GM18870 (cell line): ENCODE measurements around the gene LCN15.

Experiments used
- ATAC-seq: cut with Tn5 transposase; IDR thresholded peaks from one replicate; pipeline ENCODE4 v1.9.1; 2021; ENCODE audit warnings: moderate library complexity; ENCODE audit not compliant: unreplicated experiment

Gene LCN15

DNA sequence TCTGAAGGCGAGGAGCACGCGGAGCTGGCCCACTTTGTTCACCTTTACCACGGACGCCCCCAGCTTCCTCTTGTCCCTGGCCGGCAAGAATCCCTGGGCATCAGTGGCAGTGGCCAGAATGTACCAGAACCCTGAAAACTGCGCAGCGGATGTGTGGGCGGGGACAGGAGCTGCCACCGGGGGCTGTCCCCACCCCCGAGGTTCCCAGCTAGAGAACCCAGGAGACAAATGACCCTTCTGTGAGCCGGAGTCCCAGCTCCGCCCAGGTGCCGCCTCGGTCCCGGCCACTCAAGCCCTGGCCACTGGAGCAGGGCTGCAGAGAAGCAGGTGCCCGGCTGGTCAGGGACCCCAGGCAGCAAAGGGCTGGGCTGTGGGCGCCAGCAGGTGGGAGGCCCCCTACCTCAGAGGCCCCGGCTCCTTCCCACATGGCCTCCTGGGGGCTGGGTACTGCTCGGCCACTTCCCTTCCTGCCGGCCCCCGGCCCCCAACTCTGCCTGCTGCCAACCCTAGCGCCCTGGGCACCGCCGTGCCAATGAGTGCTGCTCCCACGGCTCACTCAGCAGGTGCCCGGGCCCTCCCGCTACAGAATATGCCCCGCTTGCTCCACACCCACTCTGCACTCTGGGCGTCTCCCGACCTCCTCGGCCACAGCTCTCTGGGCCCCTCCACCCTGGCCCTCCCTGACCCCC, 22.3 kb downstream of the LCN15 start:
- no peak for ATAC-seq

DNA sequence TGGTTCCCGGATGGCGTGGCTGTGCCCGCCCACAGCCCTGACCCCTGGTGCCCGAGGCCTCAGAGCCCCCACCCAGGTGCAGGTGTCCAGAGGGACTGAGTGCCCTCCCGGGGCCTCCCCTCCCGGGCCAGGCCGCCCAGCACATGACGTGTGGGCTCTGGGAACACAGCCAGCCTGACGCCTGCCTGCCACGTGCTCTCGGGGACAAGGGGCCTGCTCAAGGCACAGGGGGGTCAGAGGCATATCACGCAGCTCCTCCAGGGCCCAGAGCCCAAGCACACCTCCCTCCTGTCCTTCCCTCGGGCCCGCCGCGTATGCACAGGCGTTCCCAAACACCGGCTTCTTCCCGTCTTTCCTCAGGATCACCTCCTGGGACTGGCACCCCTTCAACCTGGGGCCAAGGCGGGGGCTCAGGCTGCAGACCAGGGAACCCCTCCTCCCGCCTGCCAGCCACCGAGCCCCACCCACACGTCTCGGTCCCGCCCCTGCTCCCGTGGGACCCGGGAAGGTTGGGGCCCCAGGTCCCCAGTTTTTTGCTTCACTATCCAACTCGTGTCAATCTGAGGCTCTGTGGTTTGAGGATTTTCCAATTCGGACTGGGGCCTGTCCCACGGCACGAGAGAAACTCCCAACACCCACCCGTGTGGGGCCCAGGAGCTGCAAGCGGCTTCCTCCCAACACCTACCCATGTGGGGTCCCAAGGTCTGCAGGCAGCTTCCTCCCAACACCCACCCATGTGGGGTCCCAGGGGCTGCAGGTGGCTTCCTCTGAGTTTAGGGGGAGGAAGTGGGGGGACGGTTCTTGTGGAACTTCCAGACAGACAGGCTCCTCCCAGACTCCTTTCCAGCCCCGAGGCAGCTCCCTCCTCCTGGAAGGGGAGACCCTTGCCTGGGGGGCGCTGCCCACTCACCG, 23.1 kb downstream of the LCN15 start:
- no peak for ATAC-seq

DNA sequence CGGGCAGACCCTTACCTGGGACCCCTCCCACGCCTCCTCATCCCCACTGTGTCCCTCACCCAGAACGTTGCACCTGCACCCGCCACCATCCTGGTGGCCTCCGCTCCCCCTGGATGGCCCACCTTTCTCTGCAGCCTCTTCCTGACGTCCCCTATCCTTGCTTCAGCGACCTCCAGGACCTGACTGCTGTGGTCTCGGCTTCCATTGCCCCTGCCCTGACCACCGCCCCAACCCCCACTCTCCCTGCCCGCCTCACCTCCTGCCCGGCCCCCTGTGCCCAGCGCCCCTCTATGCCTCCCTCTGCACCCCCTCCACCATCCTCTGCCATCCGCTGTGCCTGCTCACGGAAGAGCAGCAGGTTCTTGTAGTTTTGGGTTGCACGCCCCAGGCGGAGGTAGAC, 23.8 kb downstream of the LCN15 start:
- no peak for ATAC-seq

- ATAC-seq: no peak
Measured at GRCh38 chr9:136740069-136740468, 24.2 kb downstream of the LCN15 start.

DNA sequence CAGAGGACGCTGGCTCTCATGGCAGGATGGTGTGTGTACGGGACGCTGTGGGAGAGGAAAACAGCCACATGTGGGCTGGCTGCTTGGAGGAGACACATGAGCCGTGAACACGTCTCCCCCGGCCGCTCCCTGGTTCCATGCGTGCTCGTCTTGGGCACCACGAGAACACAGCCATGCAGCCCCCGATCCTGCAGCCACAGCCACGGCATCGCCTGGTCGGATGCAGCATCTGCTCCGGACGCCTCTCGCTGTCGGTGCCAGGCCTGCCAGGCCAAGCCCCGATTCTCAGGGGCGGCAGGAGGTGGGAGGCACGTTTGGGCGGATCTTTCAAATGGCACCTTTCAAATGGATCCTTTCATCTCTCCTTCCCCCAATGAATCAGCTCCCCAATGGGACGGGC, 24.8 kb downstream of the LCN15 start:
- no peak for ATAC-seq

GRCh38 chr9:136738960-136739359, 25.4 kb downstream of the LCN15 start:
- ATAC-seq: no peak

DNA sequence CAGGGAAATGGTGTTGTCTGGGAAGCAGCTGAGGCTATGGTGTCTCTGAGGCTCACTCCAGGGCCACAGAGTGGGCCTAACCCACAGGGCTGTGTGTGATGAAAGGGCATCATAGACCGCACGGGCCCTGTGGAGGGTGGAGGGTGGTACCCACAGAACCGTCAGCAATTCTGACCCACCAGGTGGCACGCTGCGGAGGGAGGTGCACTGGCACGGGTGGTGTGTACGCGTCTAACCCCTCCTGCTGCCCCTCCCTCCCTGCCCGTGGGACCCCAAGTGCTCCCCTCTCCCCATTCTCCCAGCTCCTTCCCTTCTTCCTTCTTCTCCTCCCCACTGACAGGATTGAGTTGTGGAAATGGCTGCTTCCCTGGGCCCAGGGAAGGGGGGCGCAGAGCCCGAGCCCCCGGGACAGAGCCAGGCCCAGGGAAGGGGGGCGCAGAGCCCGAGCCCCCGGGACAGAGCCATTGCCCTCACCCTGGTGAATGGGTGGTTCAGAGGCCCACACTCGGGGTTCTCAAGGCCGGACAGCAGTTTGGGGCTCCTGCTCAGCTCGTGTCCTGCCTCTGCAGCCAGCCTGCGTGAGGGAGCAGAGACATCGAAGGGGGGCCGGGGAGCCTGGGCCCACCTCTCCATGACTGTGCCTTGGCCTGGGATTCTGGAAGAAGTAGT, 28.4 kb downstream of the LCN15 start:
- ATAC-seq: no peak

DNA sequence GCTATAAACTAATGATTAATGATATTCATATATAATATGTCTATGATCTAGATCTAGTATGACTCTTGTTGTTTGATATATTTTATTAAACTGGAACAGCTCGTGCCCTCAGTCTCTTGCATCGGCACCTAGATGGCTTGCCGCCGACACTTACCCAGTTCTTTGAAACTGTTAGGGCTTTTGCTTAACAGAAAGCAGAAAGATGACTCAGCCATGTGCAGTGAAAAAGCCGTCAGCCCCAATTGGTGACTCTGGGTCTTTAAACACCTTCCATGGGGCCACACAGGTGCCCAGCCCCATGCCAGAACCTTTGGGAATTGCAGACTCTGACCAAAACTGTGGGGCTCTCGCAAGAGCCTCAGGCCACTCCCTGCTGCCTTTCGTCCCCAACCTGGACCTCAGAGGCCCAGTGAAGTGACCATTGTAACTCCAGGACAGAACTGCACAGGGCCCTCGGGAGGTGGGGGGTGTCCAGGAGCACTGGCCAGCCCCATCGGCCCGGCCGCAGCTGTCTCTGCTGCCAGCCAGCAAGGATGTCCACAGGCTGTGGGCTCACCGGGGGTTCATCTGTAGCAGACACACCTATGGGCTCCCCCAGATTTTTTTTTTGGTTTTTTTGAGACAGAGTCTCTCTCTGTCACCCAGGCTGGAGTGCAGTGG, 29.4 kb downstream of the LCN15 start:
- ATAC-seq: no peak

DNA sequence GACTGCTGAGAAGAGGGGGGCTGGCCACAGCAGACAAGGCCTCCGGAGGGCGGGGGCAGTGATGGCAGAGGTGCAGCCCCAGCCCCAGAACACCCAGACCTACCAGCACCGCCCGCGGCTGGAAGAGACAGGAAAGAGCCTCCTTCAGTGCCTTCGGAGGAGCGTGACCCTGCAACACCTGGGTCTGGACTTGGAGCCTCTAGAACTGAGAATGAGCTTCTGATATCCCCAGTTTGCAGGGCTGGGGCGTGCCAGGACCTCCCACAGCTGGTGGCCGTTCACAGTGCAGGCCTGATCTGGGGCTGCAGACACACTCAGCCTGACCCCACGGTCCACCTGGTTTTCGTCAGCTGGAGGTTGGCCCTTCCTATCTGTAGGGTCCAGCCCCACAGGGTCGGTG, 30.7 kb downstream of the LCN15 start:
- no peak for ATAC-seq

DNA sequence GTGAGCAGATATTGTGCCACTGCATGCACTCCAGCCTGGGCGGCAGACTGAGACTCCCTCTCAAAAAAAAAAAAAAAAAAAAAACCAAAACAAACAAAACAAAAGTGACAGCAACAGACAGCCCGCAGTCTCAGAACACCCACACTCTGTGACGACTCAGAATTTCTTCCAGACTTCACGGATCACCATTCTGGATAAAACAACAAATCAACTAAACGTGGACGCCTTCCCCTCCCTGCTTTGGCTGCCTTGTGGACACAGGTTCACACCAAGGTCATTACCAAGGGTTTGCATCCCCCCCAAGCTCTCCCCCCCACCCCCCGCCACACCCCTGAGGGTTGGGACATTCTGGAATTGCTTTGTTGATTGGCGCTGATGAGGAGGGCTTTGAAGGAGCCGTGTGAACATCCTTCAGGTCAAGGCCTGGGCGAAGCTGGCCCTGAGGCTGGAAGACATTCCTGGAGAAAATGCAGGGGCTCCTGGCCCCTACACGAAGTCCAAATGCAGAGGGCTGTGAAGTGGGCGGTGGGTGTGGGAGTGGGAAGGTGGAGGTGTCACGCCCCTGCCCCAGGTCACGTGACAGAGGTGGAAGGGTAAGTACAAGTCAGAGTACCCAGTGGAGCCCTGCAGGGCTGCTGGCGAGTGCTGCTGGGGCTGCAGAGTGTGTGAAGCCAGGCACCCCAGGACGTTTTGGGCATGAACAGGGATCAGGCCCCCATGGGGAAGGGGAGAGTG, 31.7 kb downstream of the LCN15 start:
- ATAC-seq: no peak

DNA sequence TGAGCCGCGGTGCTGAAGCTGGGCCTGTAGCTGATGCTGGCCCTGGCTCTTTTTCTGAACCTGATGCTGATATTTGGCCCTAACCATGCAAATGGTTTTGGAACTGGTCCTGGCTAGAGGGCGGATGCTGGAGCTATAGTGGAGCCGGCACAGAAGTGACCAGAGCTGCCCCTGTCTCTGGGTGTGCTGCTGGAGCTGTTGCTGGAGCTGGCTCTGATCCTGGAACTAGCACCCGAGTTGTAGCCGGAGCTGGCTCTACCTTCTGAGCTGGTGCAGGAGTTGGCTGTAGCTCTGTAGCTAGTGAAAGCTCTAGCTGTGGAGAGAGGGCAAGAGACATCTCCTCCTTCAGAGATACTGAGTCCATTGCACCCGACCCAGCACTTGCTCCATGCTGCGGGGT, 34.4 kb downstream of the LCN15 start:
- ATAC-seq: no peak

DNA sequence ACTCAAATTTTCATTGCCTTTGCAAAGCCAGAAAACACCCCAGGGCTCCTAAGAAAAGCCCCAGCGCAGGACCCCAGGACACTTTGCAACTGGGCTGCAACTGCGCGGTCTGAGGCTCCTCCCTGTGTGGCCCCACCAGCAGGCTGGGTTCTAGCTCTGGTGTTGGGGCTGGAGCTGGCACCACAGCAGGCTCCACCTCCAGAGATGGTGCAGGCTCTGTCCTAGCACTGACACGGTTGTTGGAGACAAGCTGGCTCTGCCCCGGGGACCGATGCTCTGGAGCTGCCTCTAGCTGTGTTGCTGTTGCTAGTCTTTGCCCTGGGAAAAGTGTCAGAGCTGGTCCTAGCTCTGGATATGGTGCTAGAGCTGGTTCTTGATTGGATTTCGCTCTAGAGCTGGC, 35.2 kb downstream of the LCN15 start:
- ATAC-seq: no peak

- peak; percentile 13 for ATAC-seq
Measured at GRCh38 chr9:136728548-136729123, 35.7 kb downstream of the LCN15 start.

DNA sequence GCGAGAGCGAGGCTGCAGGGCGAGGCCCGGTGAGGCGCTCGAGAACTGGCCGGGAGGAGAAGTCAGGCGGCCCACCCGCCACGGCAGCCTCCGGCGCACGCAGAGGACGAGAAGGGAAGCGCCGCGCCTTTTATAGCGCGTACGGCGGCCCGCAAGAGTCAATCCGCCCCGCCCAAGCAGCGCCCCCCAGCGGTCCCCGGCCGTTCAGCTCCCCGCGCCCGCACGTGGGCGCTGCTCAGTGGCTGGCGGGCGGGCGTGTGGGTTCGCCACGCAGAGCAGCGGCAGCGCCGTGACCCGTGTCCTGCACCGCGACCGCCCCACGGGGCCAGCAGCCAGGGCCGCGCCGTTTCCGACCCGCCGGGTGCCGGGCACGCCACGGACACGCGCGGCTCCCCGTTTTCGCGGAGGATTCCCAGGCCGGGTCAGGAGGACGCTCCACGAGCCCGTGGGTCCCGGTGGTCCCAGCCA, 36.2 kb downstream of the LCN15 start:
- ATAC-seq: peak; percentile 42

DNA sequence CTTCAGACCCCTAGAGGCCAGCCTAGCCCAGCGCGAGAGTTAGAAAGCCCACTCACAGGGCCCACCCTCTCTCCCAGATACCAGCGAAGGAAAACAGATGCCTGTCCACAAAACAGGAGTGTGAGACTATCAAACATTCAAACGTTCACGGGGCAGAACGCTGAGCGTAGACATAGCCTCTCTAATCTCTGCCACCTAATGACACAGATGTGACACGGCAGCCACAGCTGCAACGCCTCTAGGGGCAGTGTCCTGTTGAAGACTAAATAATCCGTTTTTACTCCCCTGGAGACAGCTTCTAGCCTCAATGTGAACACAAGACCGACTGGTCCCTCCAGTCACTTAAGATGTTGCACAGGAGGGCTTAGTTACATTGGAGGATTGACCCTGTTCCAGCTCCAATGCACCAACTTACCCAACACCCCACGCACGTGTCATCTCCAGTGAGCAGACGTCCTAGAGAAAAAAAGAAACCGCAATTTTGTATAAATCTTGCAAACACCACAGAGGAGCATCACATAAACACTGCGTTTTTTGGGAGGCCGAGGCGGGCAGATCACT, 37.6 kb downstream of the LCN15 start:
- no peak for ATAC-seq

GRCh38 chr9:136726118-136726517, 38.2 kb downstream of the LCN15 start:
- ATAC-seq: no peak

DNA sequence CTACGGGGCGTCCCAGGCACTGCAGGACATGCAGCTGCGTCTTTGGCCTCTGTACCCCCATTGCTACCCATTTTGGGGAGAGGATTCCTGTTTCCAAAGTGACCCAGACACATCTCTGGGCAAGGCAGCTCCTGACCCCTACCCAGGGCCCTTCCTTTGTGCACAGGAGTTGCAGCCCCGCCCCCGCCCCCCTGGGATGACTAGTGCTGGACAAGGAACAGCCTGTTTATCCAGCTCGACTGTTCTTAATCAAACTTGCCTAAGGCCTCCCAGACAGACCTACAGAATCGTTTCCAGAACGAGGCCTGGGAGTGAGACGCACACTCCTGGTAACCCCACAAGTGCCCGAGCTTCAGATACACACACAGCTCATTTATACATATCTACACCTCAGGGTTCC, 38.7 kb downstream of the LCN15 start:
- no peak for ATAC-seq

- ATAC-seq: no peak
Measured at GRCh38 chr9:136724772-136725171, 39.5 kb downstream of the LCN15 start.

- no peak for ATAC-seq
Measured at GRCh38 chr9:136723989-136724388, 40.3 kb downstream of the LCN15 start.
